ENCODE data around the gene SPANXN4. TPM values are rescaled to one million over a fixed set of nuclear protein-coding genes. Genes with fewer than 3 reads are reported as not detected.

The SPANXN4 gene
- not detected in 2 replicates for total RNA-seq

DNA sequence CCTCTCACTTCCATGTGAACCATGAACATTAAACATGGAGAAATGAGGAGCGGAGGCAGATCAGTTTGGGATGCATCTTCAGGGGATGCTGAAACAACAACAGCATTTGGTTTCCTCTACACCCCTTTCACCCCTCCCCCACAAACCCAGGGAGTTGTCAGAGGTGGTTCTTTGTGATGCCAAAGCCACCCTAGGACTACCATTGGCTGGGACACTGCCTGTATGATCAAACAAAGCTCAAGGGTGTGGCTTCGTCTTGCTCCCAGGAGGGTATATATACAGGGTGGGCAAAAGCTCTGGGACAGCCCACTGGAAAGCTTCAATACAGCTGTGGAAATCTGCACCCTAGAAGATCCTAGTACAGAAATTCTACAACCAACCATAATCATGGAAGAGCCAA, at the start of gene SPANXN4:
Gene SPANXN4 (plus strand): TSS at position 301 of the 400 bp plus-strand sequence. CDS start 87 bp downstream, at position 388.

